GM18502 (cell line): ENCODE results near the gene CMIP.
"Not testable (repeated sequence)": the region's sequence is repeated elsewhere in the genome, so short reads cannot be mapped to it uniquely, and the experiment has no call there.

Source experiments
- ATAC-seq: cut with Tn5 transposase; IDR thresholded peaks from one replicate; pipeline ENCODE4 v1.9.1; 2021; ENCODE audit warnings: mild to moderate bottlenecking; ENCODE audit not compliant: unreplicated experiment, poor library complexity

The CMIP gene

GRCh38 chr16:81513204-81514040 is 68.8 kb downstream of the CMIP start:
- peak; percentile 46 for ATAC-seq

GRCh38 chr16:81514041-81514559 is 69.5 kb downstream of the CMIP start:
- ATAC-seq: peak; percentile 86

GRCh38 chr16:81514568-81515258 is 70.1 kb downstream of the CMIP start:
- ATAC-seq: no peak

- ATAC-seq: no peak
These were observed 70.7 kb downstream of the CMIP start for GRCh38 chr16:81515281-81515680.

GRCh38 chr16:81515721-81516120 is 71.1 kb downstream of the CMIP start:
- no peak for ATAC-seq

GRCh38 chr16:81516478-81517149 is 72.0 kb downstream of the CMIP start:
- no peak for ATAC-seq

GRCh38 chr16:81517150-81517499 is 72.5 kb downstream of the CMIP start:
- ATAC-seq: no peak

- no peak for ATAC-seq
These were observed 73.2 kb downstream of the CMIP start for GRCh38 chr16:81517629-81518438.

- ATAC-seq: no peak
These were observed 73.8 kb downstream of the CMIP start for GRCh38 chr16:81518439-81518757.

- ATAC-seq: no peak
These were observed 74.9 kb downstream of the CMIP start for GRCh38 chr16:81519301-81520150.

- no peak for ATAC-seq
These were observed 75.5 kb downstream of the CMIP start for GRCh38 chr16:81520151-81520470.

- no peak for ATAC-seq
These were observed 76.0 kb downstream of the CMIP start for GRCh38 chr16:81520560-81521135.

GRCh38 chr16:81521141-81521626 is 76.6 kb downstream of the CMIP start:
- ATAC-seq: no peak

GRCh38 chr16:81522108-81522701 is 77.6 kb downstream of the CMIP start:
- no peak for ATAC-seq

GRCh38 chr16:81522851-81523250 is 78.2 kb downstream of the CMIP start:
- ATAC-seq: not testable (repeated sequence)

GRCh38 chr16:81523387-81524115 is 78.9 kb downstream of the CMIP start:
- no peak for ATAC-seq

GRCh38 chr16:81524382-81524781 is 79.8 kb downstream of the CMIP start:
- no peak for ATAC-seq

- not testable (repeated sequence) for ATAC-seq
These were observed 80.3 kb downstream of the CMIP start for GRCh38 chr16:81524885-81525284.
